GM19452 (cell line): ENCODE measurements around the gene SH3RF2.
"Not testable (repeated sequence)": the region's sequence is repeated elsewhere in the genome, so short reads cannot be mapped to it uniquely, and the experiment has no call there.

Experiments
- ATAC-seq: cut with Tn5 transposase; IDR thresholded peaks from one replicate; pipeline ENCODE4 v1.9.1; 2021; ENCODE audit not compliant: unreplicated experiment

The SH3RF2 gene

GRCh38 chr5:145976431-145977155 lies 40.2 kb downstream of the SH3RF2 start:
- peak; percentile 60 for ATAC-seq

GRCh38 chr5:145978171-145978570 lies 41.8 kb downstream of the SH3RF2 start:
- no peak for ATAC-seq

- ATAC-seq: no peak
Measured at GRCh38 chr5:145978708-145979107, 42.3 kb downstream of the SH3RF2 start.

- ATAC-seq: no peak
Measured at GRCh38 chr5:145979270-145980223, 43.2 kb downstream of the SH3RF2 start.

- no peak for ATAC-seq
Measured at GRCh38 chr5:145980259-145980658, 43.9 kb downstream of the SH3RF2 start.

- no peak for ATAC-seq
Measured at GRCh38 chr5:145980718-145981117, 44.3 kb downstream of the SH3RF2 start.

GRCh38 chr5:145981589-145982571 lies 45.5 kb downstream of the SH3RF2 start:
- ATAC-seq: no peak

GRCh38 chr5:145982572-145983318 lies 46.4 kb downstream of the SH3RF2 start:
- ATAC-seq: no peak

GRCh38 chr5:145983446-145983845 lies 47.1 kb downstream of the SH3RF2 start:
- ATAC-seq: no peak

GRCh38 chr5:145984072-145984471 lies 47.7 kb downstream of the SH3RF2 start:
- ATAC-seq: no peak

- no peak for ATAC-seq
Measured at GRCh38 chr5:145987856-145988255, 51.5 kb downstream of the SH3RF2 start.

- ATAC-seq: no peak
Measured at GRCh38 chr5:145988993-145989392, 52.6 kb downstream of the SH3RF2 start.

GRCh38 chr5:145989428-145989827 lies 53.0 kb downstream of the SH3RF2 start:
- no peak for ATAC-seq

- ATAC-seq: no peak
Measured at GRCh38 chr5:145990170-145990569, 53.8 kb downstream of the SH3RF2 start.

- no peak for ATAC-seq
Measured at GRCh38 chr5:145991044-145991575, 54.7 kb downstream of the SH3RF2 start.

- not testable (repeated sequence) for ATAC-seq
Measured at GRCh38 chr5:145993538-145993937, 57.2 kb downstream of the SH3RF2 start.

- no peak for ATAC-seq
Measured at GRCh38 chr5:145996135-145996534, 59.8 kb downstream of the SH3RF2 start.

GRCh38 chr5:145999208-145999607 lies 62.8 kb downstream of the SH3RF2 start:
- ATAC-seq: no peak

GRCh38 chr5:146000072-146000471 lies 63.7 kb downstream of the SH3RF2 start:
- no peak for ATAC-seq
